Neuron (in vitro differentiated cells): ENCODE measurements around the gene ZDHHC17.

ENCODE experiments used
- H2AFZ ChIP-seq: one replicate; pipeline ENCODE4 v1.6.1; 2013; ENCODE audit warnings: low read depth, mild to moderate bottlenecking, inconsistent platforms, low read length, moderate library complexity
- H3K27me3 ChIP-seq: one replicate; pipeline ENCODE4 v1.6.1; 2013; ENCODE audit warnings: low read length; ENCODE audit not compliant: insufficient read depth
- H3K36me3 ChIP-seq: one replicate; pipeline ENCODE4 v1.6.1; 2013; ENCODE audit warnings: low read length; ENCODE audit not compliant: insufficient read depth
- H3K4me1 ChIP-seq: one replicate; pipeline ENCODE4 v1.6.1; 2013; ENCODE audit warnings: low read length; ENCODE audit not compliant: insufficient read depth
- H3K4me3 ChIP-seq: 2 replicates; pipeline ENCODE4 v1.5.1; 2013; ENCODE audit warnings: mild to moderate bottlenecking, low read length, moderate library complexity
- H3K9me3 ChIP-seq: one replicate; pipeline ENCODE4 v1.6.1; 2013; ENCODE audit warnings: low read length

ZDHHC17 gene

GRCh38 chr12:76878899-76879709, 115.2 kb downstream of the ZDHHC17 start, which contains the start of gene CSRP2:
CSRP2 (minus strand) TSS chr12:76879019; CDS start chr12:76866260, 12,759 bp downstream.
- H3K4me3 ChIP-seq = peak within 1 kb of the TSS; percentile 94
- H2AFZ ChIP-seq = peak within 1 kb of the TSS; percentile 84
- H3K36me3 ChIP-seq = peaks cover 5% of the 10 kb centered on the region
- H3K27me3 ChIP-seq = no peaks in the 10 kb centered on the region
- peaks cover 23% of the 10 kb centered on the region for H3K4me1 ChIP-seq
- no peaks in the 10 kb centered on the region for H3K9me3 ChIP-seq

DNA sequence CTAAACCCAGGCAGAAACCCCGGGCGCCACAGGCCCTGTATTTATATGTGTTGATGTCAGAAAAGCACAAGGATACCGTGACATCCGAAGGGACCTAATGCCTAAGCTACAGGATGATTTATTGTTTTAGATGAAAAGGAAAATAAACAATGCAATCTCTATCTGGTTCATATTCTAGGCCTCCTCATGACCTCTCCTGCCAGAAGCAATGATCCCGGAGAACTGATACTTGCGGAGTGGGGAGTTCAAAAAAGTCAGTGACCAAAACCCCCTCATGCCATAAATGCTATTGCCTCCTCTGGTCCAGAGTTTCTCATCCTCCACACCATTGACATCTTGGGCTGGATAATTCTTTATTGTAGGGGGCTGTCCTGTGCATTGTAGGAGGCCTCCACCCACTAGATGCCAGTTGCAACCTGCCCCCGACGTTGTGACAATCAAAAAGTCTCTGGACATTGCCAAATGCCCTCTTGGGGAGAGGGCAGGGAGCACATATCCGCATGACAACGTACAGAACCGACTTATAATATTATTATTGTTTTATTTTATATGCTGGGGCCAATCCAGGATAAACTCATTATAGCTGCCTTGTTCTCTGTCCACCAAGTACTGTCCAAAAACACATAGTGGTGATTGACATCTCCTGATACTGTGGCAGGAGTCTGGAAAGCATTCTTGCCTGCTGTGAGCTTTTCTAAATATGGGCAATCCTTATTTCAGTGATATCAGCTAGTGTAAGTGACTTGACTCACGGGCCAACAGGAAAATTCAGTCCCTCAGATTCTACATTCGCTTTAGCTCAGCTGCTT, 116.0 kb downstream of the ZDHHC17 start:
- peak overlapping the region; percentile 94 for H3K4me3 ChIP-seq
- H2AFZ ChIP-seq = peak overlapping the region; percentile 84
- H3K4me1 ChIP-seq = peaks cover 23% of the 10 kb centered on the region
- peaks cover under 1% of the 10 kb centered on the region for H3K36me3 ChIP-seq
- H3K27me3 ChIP-seq = no peaks in the 10 kb centered on the region
- H3K9me3 ChIP-seq = no peaks in the 10 kb centered on the region

DNA sequence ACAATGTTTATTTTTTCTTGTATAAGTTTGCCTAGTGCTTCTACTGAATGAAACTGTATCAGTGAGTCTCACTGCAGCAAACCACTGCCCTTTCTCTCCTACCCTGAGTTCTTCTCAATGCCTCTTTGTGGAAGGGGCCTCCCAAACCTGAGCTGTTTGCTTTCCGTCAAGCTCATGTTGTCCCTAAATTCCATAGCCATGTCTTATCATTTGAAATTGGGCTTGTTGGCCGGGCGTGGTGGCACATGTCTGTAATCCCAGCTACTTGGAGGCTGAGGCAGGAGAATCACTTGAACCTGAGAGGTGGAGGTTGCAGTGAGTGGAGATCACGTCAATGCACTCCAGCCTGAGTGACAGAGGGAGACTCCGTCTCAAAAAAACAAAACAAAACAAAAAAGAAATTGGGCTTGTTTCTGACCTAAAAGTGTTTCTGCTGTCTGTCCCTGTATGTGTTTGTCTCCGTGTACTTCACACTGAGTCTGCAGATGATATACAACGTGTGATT, 116.7 kb downstream of the ZDHHC17 start:
- no peak overlapping the region for H3K4me3 ChIP-seq
- no peaks in the 10 kb centered on the region for H3K36me3 ChIP-seq
- H3K9me3 ChIP-seq = no peaks in the 10 kb centered on the region
- H2AFZ ChIP-seq = no peak overlapping the region
- no peaks in the 10 kb centered on the region for H3K27me3 ChIP-seq
- H3K4me1 ChIP-seq = peaks cover 23% of the 10 kb centered on the region

DNA sequence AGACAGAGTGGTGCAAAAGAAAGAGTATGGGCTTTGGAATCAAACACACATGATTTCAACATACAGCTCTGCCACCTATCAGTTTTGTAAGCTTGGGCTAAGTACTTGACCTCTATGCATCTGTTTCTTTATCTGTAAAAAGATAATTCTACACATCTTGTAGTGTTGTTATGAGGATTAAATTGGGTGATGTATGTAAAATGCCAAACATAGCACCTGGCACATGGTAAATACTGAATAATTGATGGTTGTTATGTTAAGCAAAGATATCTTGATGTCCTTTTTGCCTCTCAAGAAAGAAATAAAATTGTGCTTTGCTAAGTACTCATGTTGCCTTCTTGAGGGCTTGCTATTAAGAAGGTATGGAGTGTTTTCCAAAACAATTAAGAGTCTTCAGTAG, 117.2 kb downstream of the ZDHHC17 start:
- Histone ChIP-seq H3K36me3 (no peaks in the 10 kb centered on the region), H3K4me3 (no peak overlapping the region), H3K9me3 (no peaks in the 10 kb centered on the region), H3K4me1 (peaks cover 23% of the 10 kb centered on the region), H2AFZ (no peak overlapping the region), H3K27me3 (no peaks in the 10 kb centered on the region)

DNA sequence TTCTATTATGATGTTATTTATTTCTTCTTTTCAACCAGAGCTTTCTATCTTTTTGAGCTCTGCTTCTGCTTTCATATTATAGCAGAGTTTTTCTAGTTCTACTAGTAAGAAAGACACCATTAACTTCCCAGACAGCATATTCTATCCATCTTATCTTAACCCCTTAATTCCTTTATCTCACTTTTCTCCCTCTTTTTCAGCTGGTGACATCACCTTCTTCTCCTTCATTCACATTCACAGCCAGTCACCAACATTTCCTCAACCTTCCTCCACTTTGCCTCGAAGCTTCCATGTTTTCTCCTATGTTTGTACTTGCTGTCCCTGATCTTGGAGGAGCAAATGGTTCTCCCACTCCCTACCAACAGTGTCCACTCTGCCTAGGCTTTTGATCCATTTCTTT, 118.5 kb downstream of the ZDHHC17 start:
- no peaks in the 10 kb centered on the region for H3K36me3 ChIP-seq
- H2AFZ ChIP-seq = no peak overlapping the region
- peaks cover 13% of the 10 kb centered on the region for H3K4me1 ChIP-seq
- no peak overlapping the region for H3K4me3 ChIP-seq
- H3K9me3 ChIP-seq = no peaks in the 10 kb centered on the region
- no peaks in the 10 kb centered on the region for H3K27me3 ChIP-seq

DNA sequence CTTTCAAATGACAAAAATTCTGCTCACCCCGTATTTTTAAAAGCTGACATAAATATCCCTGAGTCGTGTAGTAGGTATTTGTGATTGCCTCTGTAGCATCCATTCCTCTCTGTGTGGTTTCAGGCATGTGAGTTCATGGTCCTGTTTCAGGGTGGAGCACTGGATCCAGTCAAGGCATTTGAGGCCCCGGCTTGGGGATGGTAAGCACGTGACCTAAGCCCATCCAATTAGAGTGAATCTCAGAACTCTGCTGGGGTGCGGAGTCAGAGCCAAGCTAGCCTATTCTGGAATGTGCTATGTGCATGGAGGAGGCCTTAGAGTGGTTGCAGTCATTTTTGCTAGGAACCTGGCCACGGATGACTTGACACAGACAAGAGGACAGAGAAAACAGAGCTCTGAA, 119.2 kb downstream of the ZDHHC17 start:
- no peaks in the 10 kb centered on the region for H3K27me3 ChIP-seq
- peaks cover 10% of the 10 kb centered on the region for H3K4me1 ChIP-seq
- H3K4me3 ChIP-seq = no peak overlapping the region
- H3K36me3 ChIP-seq = no peaks in the 10 kb centered on the region
- H3K9me3 ChIP-seq = no peaks in the 10 kb centered on the region
- H2AFZ ChIP-seq = no peak overlapping the region

DNA sequence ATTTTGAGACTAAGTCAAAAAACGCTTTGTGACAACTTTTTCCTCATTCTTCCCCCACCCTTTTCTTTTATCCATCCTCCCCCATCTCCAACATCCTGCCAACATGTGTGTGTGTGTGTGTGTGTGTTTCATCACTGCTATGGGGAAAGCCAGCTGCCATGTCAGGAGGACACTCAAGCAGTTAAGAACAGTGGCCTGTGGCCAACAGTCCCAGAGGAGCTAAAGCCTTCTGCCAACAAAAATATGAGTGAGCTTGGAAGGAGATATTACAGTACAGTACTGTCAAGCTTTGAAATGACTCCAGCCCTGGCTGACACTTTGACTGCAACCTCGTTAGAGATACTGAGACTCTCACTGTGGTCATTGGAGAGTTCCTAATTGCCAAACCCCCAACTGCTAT, 119.9 kb downstream of the ZDHHC17 start:
- H3K9me3 ChIP-seq = no peaks in the 10 kb centered on the region
- H3K4me1 ChIP-seq = peaks cover 10% of the 10 kb centered on the region
- H2AFZ ChIP-seq = no peak overlapping the region
- H3K27me3 ChIP-seq = no peaks in the 10 kb centered on the region
- no peak overlapping the region for H3K4me3 ChIP-seq
- H3K36me3 ChIP-seq = no peaks in the 10 kb centered on the region

DNA sequence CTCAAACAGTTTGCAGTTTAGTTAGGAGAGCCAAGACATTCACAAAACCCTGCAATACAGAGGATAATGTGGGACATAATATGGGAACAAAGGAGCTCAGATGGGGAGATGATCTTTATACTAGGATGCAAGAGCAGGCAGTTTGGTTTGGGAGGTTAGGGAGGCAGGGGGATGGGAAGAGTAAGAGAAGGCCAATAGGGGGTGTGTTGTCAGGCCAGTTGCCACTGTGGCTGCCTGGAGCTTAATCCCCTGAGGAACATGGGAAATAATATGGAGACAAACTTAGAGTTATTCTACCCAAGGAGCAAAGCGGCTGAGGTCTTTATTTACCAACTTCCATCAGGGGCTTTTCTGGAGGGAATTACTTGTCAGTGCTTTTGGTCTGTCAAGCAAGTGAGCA, 124.9 kb downstream of the ZDHHC17 start:
- Histone ChIP-seq H3K4me3 (no peak overlapping the region), H3K9me3 (no peaks in the 10 kb centered on the region), H2AFZ (no peak overlapping the region), H3K27me3 (no peaks in the 10 kb centered on the region), H3K36me3 (no peaks in the 10 kb centered on the region), H3K4me1 (no peaks in the 10 kb centered on the region)

GRCh38 chr12:76890151-76891143, 126.5 kb downstream of the ZDHHC17 start:
- no peaks in the 10 kb centered on the region for H3K9me3 ChIP-seq
- H3K36me3 ChIP-seq = no peaks in the 10 kb centered on the region
- H3K4me3 ChIP-seq = no peak overlapping the region
- H2AFZ ChIP-seq = no peak overlapping the region
- no peaks in the 10 kb centered on the region for H3K27me3 ChIP-seq
- no peaks in the 10 kb centered on the region for H3K4me1 ChIP-seq

- H3K4me3 ChIP-seq = no peak overlapping the region
- no peak overlapping the region for H2AFZ ChIP-seq
- no peaks in the 10 kb centered on the region for H3K9me3 ChIP-seq
- H3K36me3 ChIP-seq = no peaks in the 10 kb centered on the region
- no peaks in the 10 kb centered on the region for H3K4me1 ChIP-seq
- H3K27me3 ChIP-seq = no peaks in the 10 kb centered on the region
Observed at GRCh38 chr12:76891609-76892008, 127.7 kb downstream of the ZDHHC17 start.

GRCh38 chr12:76895796-76896195, 131.9 kb downstream of the ZDHHC17 start:
- Histone ChIP-seq H3K27me3 (no peaks in the 10 kb centered on the region), H3K9me3 (no peaks in the 10 kb centered on the region), H3K4me1 (no peaks in the 10 kb centered on the region), H2AFZ (no peak overlapping the region), H3K36me3 (no peaks in the 10 kb centered on the region), H3K4me3 (no peak overlapping the region)

DNA sequence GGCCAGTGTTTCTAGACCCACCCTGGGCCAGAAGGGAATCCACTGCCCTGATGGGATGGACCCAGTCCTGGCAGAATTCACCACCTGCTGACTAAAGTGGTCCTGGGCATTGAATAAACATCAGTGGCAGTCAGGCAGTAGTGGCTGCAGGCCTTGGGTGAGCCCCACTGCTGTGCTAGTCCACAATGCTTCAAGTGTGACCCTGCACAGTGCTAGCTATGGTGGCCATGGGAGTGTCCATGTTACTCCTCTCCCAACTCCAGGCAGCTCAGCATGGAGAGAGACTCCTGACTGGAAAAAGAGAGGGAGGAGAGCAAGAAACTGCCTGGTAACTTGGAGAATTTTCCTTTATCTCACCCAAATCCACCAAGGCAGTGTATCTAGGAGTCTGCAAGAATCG, 132.4 kb downstream of the ZDHHC17 start:
- H3K36me3 ChIP-seq = no peaks in the 10 kb centered on the region
- no peaks in the 10 kb centered on the region for H3K9me3 ChIP-seq
- H3K4me1 ChIP-seq = no peaks in the 10 kb centered on the region
- H3K27me3 ChIP-seq = no peaks in the 10 kb centered on the region
- H3K4me3 ChIP-seq = no peak overlapping the region
- no peak overlapping the region for H2AFZ ChIP-seq
